Suprapubic skin (tissue), 4 donors: ENCODE data around the gene WDFY4.

Source experiments
- CTCF ChIP-seq, 2 donors: fragments of 200-600 bp in 1 of 2; fragments of 450-650 bp in 1 of 2; sonication (generic) in 1 of 2; IDR thresholded peaks; one replicate each; pipeline ENCODE4 v1.5.1; 2016 to 2019; ENCODE audit warnings: antibody characterized with exemption in 2 of 2, mild to moderate bottlenecking in 1 of 2, moderate library complexity in 1 of 2
- POLR2A ChIP-seq, 2 donors: fragments of 450-650 bp; IDR thresholded peaks; one replicate each; pipeline ENCODE4 v1.6.1; 2017; ENCODE audit warnings: antibody characterized with exemption in 2 of 2, mild to moderate bottlenecking in 2 of 2, moderate library complexity in 2 of 2
- POLR2AphosphoS5 ChIP-seq, 3 donors: sonication (generic); formaldehyde crosslinking; IDR thresholded peaks; one replicate each; pipeline ENCODE4 v1.6.1; 2017; ENCODE audit warnings: antibody characterized with exemption in 3 of 3

GRCh38 chr10:49015700-49016099, 331.0 kb downstream of the WDFY4 start:
- TF ChIP-seq POLR2A (IDR thresholded peaks at IDR 0.05): no peak
- no peak for TF ChIP-seq CTCF (IDR thresholded peaks at IDR 0.05)
- no peak for TF ChIP-seq POLR2AphosphoS5 (IDR thresholded peaks at IDR 0.05)
